BLaER1 treated with 17β-estradiol and CSF1 and Interleukin-3, amounts not matched to agents 10 nM and 100 nM (cell line): Measurements from ENCODE around the gene MYLK.

Source experiments
- H3K27ac ChIP-seq, 11 experiments: shearing (Covaris generic); formaldehyde crosslinking; 2 replicates each; pipeline ENCODE4 v1.8.1; 2022
- H3K27me3 ChIP-seq, 11 experiments: shearing (Covaris generic); formaldehyde crosslinking; 2 replicates each; pipeline ENCODE4 v1.8.1; 2022
- H3K36me3 ChIP-seq, 11 experiments: shearing (Covaris generic); formaldehyde crosslinking; 2 replicates each; pipeline ENCODE4 v1.8.1; 2022
- H3K4me1 ChIP-seq, 10 experiments: shearing (Covaris generic); formaldehyde crosslinking; 2 replicates each; pipeline ENCODE4 v1.8.1; 2022
- H3K4me2 ChIP-seq, 11 experiments: shearing (Covaris generic); formaldehyde crosslinking; 2 replicates each; pipeline ENCODE4 v1.8.1; 2022
- H3K4me3 ChIP-seq, 10 experiments: shearing (Covaris generic); formaldehyde crosslinking; 2 replicates each; pipeline ENCODE4 v1.8.1; 2022
- H3K9ac ChIP-seq, 11 experiments: shearing (Covaris generic); formaldehyde crosslinking; 2 replicates each; pipeline ENCODE4 v1.8.1; 2022
- H3K9me3 ChIP-seq, 11 experiments: shearing (Covaris generic); formaldehyde crosslinking; replicated peaks in 1 of 11; 2 replicates each; pipeline ENCODE4 v1.8.1; 2022
- H4K20me1 ChIP-seq, 11 experiments: shearing (Covaris generic); formaldehyde crosslinking; 2 replicates each; pipeline ENCODE4 v1.8.1; 2022
- Cebpa-rat ChIP-seq, 11 experiments: shearing (Covaris generic); IDR thresholded peaks; 2 replicates each; pipeline ENCODE4 v1.8.1; 2022

Gene MYLK

GRCh38 chr3:123870033-123870432 lies 14.1 kb downstream of the MYLK start:
- Histone ChIP-seq H3K9ac (no peak overlapping the region), H3K27ac (peak overlapping the region in 3 of 11 experiments; percentile 8 to 12 (median 9); a peak in 1 of 22 replicates), H3K4me3 (no peak overlapping the region), H3K9me3 (peaks cover 0 to 43% (median 26%) of the 10 kb centered on the region in 11 experiments; a peak in 18 of 22 replicates), H3K4me1 (peaks cover 6 to 13% (median 11%) of the 10 kb centered on the region in 10 experiments; a peak in 15 of 20 replicates), H3K4me2 (peak overlapping the region; percentile 4 to 62 (median 34); a peak in 20 of 22 replicates), H4K20me1 (no peaks in the 10 kb centered on the region; a peak in 1 of 22 replicates), H3K36me3 (peaks cover 0 to 62% (median 21%) of the 10 kb centered on the region in 11 experiments; a peak in 14 of 22 replicates), H3K27me3 (no peaks in the 10 kb centered on the region)
- no peak for TF ChIP-seq Cebpa-rat (IDR thresholded peaks at IDR 0.05)

GRCh38 chr3:123869165-123869564 lies 15.0 kb downstream of the MYLK start:
- peaks cover 0 to 60% (median 21%) of the 10 kb centered on the region in 11 experiments; a peak in 13 of 22 replicates for H3K36me3 ChIP-seq
- H3K9me3 ChIP-seq: peaks cover 0 to 52% (median 31%) of the 10 kb centered on the region in 11 experiments; a peak in 18 of 22 replicates
- H3K4me2 ChIP-seq: no peak overlapping the region
- no peak overlapping the region for H3K4me3 ChIP-seq
- no peak overlapping the region for H3K9ac ChIP-seq
- H3K4me1 ChIP-seq: peaks cover 6 to 13% (median 11%) of the 10 kb centered on the region in 10 experiments; a peak in 15 of 20 replicates
- no peaks in the 10 kb centered on the region; a peak in 1 of 22 replicates for H4K20me1 ChIP-seq
- no peak overlapping the region for H3K27ac ChIP-seq
- H3K27me3 ChIP-seq: no peaks in the 10 kb centered on the region
- no peak for TF ChIP-seq Cebpa-rat (IDR thresholded peaks at IDR 0.05)

- Histone ChIP-seq H3K4me1 (peaks cover 0 to 20% (median 6%) of the 10 kb centered on the region in 10 experiments; a peak in 9 of 20 replicates), H3K27ac (no peak overlapping the region), H3K9me3 (peaks cover 0 to 61% (median 26%) of the 10 kb centered on the region in 11 experiments; a peak in 17 of 22 replicates), H3K36me3 (peaks cover 0 to 68% (median 13%) of the 10 kb centered on the region in 11 experiments; a peak in 13 of 22 replicates), H3K4me2 (no peak overlapping the region), H3K9ac (no peak overlapping the region), H3K4me3 (no peak overlapping the region), H3K27me3 (no peaks in the 10 kb centered on the region), H4K20me1 (no peaks in the 10 kb centered on the region)
- TF ChIP-seq Cebpa-rat (IDR thresholded peaks at IDR 0.05): peak in 2 of 11 experiments; percentile 37 to 49; a peak in 2 of 22 replicates
These were observed 19.4 kb downstream of the MYLK start for GRCh38 chr3:123864706-123865105.

GRCh38 chr3:123862152-123862551 lies 22.0 kb downstream of the MYLK start:
- Histone ChIP-seq H3K9me3 (peaks cover 9 to 66% (median 35%) of the 10 kb centered on the region in 11 experiments; a peak in 20 of 22 replicates), H3K4me3 (no peak overlapping the region), H3K27me3 (no peaks in the 10 kb centered on the region), H3K9ac (no peak overlapping the region), H4K20me1 (no peaks in the 10 kb centered on the region), H3K4me2 (peak overlapping the region in 5 of 11 experiments; percentile 1 to 54 (median 7); a peak in 5 of 22 replicates), H3K36me3 (peaks cover 0 to 71% (median 22%) of the 10 kb centered on the region in 11 experiments; a peak in 15 of 22 replicates), H3K4me1 (peaks cover 0 to 20% (median 6%) of the 10 kb centered on the region in 10 experiments; a peak in 9 of 20 replicates), H3K27ac (no peak overlapping the region)
- no peak for TF ChIP-seq Cebpa-rat (IDR thresholded peaks at IDR 0.05)

- Histone ChIP-seq H3K9me3 (peaks cover 12 to 61% (median 39%) of the 10 kb centered on the region in 11 experiments), H3K36me3 (peaks cover 0 to 66% (median 22%) of the 10 kb centered on the region in 11 experiments; a peak in 15 of 22 replicates), H3K27me3 (no peaks in the 10 kb centered on the region), H3K4me3 (no peak overlapping the region), H3K27ac (no peak overlapping the region), H3K4me2 (peak overlapping the region in 7 of 11 experiments; percentile 1 to 54 (median 16); a peak in 8 of 22 replicates), H4K20me1 (no peaks in the 10 kb centered on the region), H3K9ac (no peak overlapping the region), H3K4me1 (peaks cover 0 to 20% (median 6%) of the 10 kb centered on the region in 10 experiments; a peak in 9 of 20 replicates)
- TF ChIP-seq Cebpa-rat (IDR thresholded peaks at IDR 0.05): no peak
These were observed 22.9 kb downstream of the MYLK start for GRCh38 chr3:123861081-123861836.

GRCh38 chr3:123859177-123859576 lies 25.0 kb downstream of the MYLK start:
- peaks cover 25 to 66% (median 47%) of the 10 kb centered on the region in 11 experiments for H3K9me3 ChIP-seq
- H3K9ac ChIP-seq: no peak overlapping the region
- H3K4me2 ChIP-seq: no peak overlapping the region
- no peak for TF ChIP-seq Cebpa-rat (IDR thresholded peaks at IDR 0.05)
- no peak overlapping the region for H3K27ac ChIP-seq
- H4K20me1 ChIP-seq: no peaks in the 10 kb centered on the region
- H3K36me3 ChIP-seq: peaks cover 0 to 64% (median 23%) of the 10 kb centered on the region in 11 experiments; a peak in 13 of 22 replicates
- no peak overlapping the region for H3K4me3 ChIP-seq
- H3K4me1 ChIP-seq: peaks cover 0 to 20% (median 6%) of the 10 kb centered on the region in 10 experiments; a peak in 9 of 20 replicates
- no peaks in the 10 kb centered on the region for H3K27me3 ChIP-seq

GRCh38 chr3:123854905-123855304 lies 29.2 kb downstream of the MYLK start:
- Histone ChIP-seq H3K4me2 (no peak overlapping the region), H3K36me3 (peaks cover 0 to 52% (median 26%) of the 10 kb centered on the region in 11 experiments; a peak in 14 of 22 replicates), H3K4me1 (peaks cover 0 to 9% (median 0%) of the 10 kb centered on the region in 10 experiments; a peak in 1 of 20 replicates), H3K27ac (no peak overlapping the region), H3K9me3 (peaks cover 43 to 76% (median 62%) of the 10 kb centered on the region in 11 experiments), H3K9ac (no peak overlapping the region), H3K27me3 (no peaks in the 10 kb centered on the region), H3K4me3 (no peak overlapping the region), H4K20me1 (no peaks in the 10 kb centered on the region)
- TF ChIP-seq Cebpa-rat (IDR thresholded peaks at IDR 0.05): no peak

GRCh38 chr3:123853686-123854372 lies 30.3 kb downstream of the MYLK start:
- no peak overlapping the region for H3K27ac ChIP-seq
- H4K20me1 ChIP-seq: no peaks in the 10 kb centered on the region
- H3K9ac ChIP-seq: no peak overlapping the region
- TF ChIP-seq Cebpa-rat (IDR thresholded peaks at IDR 0.05): no peak
- H3K4me1 ChIP-seq: peaks cover 0 to 9% (median 0%) of the 10 kb centered on the region in 10 experiments; a peak in 1 of 20 replicates
- H3K27me3 ChIP-seq: no peaks in the 10 kb centered on the region
- peaks cover 54 to 80% (median 72%) of the 10 kb centered on the region in 11 experiments for H3K9me3 ChIP-seq
- no peak overlapping the region for H3K4me3 ChIP-seq
- H3K36me3 ChIP-seq: peaks cover 0 to 59% (median 32%) of the 10 kb centered on the region in 11 experiments; a peak in 14 of 22 replicates
- H3K4me2 ChIP-seq: no peak overlapping the region; a peak in 1 of 22 replicates
